ENCODE results near the gene TLR10.

TLR10 gene

GRCh38 chr4:38802561-38803355 is 20.0 kb upstream of the TLR10 start:
- peak overlapping the region; percentile 22; the same call in 1 of the 2 replicates for H3K4me3 ChIP-seq

GRCh38 chr4:38800961-38801450 is 18.2 kb upstream of the TLR10 start:
- no peak overlapping the region for H3K27ac ChIP-seq
- no peak for TF ChIP-seq Cebpa-rat (IDR thresholded peaks at IDR 0.05)
- H3K9me3 ChIP-seq, result peaks cover 74% of the 10 kb centered on the region
- peaks cover 28% of the 10 kb centered on the region for H3K4me1 ChIP-seq
- no peak overlapping the region for H3K4me2 ChIP-seq
- H4K20me1 ChIP-seq, result no peaks in the 10 kb centered on the region
- H3K9ac ChIP-seq, result no peak overlapping the region
- no peak overlapping the region for H3K4me3 ChIP-seq
- peaks cover 73% of the 10 kb centered on the region for H3K36me3 ChIP-seq
- no peaks in the 10 kb centered on the region for H3K27me3 ChIP-seq

More at GRCh38 chr4:38802561-38803355, 20.0 kb upstream of the TLR10 start:
- no peaks in the 10 kb centered on the region for H4K20me1 ChIP-seq
- H3K4me2 ChIP-seq, result no peak overlapping the region; the same call in 1 of the 2 replicates
- H3K27me3 ChIP-seq, result no peaks in the 10 kb centered on the region
- no peak overlapping the region for H3K9ac ChIP-seq
- peaks cover 32% of the 10 kb centered on the region for H3K4me1 ChIP-seq
- peaks cover 61% of the 10 kb centered on the region for H3K9me3 ChIP-seq
- H3K27ac ChIP-seq, result no peak overlapping the region
- TF ChIP-seq Cebpa-rat (IDR thresholded peaks at IDR 0.05), result no peak
- H3K36me3 ChIP-seq, result peaks cover 55% of the 10 kb centered on the region

DNA sequence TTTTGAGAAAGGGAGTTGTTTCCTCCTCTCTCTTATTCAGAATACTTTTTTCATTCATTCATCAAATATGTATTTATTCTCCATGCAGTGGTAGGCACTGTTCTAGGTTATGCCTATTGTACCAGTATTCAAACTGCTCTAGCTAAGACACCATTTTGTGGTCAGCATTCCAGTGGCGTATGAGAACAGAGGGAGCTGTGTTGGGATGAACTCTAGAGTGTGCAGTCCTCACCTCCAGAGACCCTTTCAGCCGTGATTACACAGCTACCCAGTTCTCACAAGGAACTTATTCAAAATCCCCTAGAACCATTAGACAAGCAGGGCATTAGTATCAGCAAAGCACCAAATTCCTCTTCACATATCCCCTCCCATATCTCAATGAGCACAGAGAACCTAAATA is 17.6 kb upstream of the TLR10 start:
- Histone ChIP-seq H3K9me3 (peaks cover 80% of the 10 kb centered on the region), H3K4me1 (peaks cover 21% of the 10 kb centered on the region), H4K20me1 (no peaks in the 10 kb centered on the region), H3K36me3 (peaks cover 79% of the 10 kb centered on the region), H3K27me3 (no peaks in the 10 kb centered on the region), H3K9ac (no peak overlapping the region), H3K4me3 (no peak overlapping the region), H3K27ac (no peak overlapping the region), H3K4me2 (no peak overlapping the region)
- no peak for TF ChIP-seq Cebpa-rat (IDR thresholded peaks at IDR 0.05)

GRCh38 chr4:38795087-38795486 is 12.3 kb upstream of the TLR10 start:
- H4K20me1 ChIP-seq, result no peaks in the 10 kb centered on the region
- no peaks in the 10 kb centered on the region for H3K27me3 ChIP-seq
- H3K4me2 ChIP-seq, result no peak overlapping the region
- TF ChIP-seq Cebpa-rat (IDR thresholded peaks at IDR 0.05), result no peak
- H3K36me3 ChIP-seq, result peaks cover 59% of the 10 kb centered on the region
- peaks cover 53% of the 10 kb centered on the region for H3K9me3 ChIP-seq
- no peak overlapping the region for H3K4me3 ChIP-seq
- H3K4me1 ChIP-seq, result peaks cover 17% of the 10 kb centered on the region
- no peak overlapping the region for H3K27ac ChIP-seq
- no peak overlapping the region for H3K9ac ChIP-seq

GRCh38 chr4:38794051-38794450 is 11.3 kb upstream of the TLR10 start:
- Histone ChIP-seq H3K27me3 (no peaks in the 10 kb centered on the region), H3K4me1 (peaks cover 17% of the 10 kb centered on the region), H3K36me3 (peaks cover 51% of the 10 kb centered on the region), H3K4me2 (no peak overlapping the region), H3K9me3 (peaks cover 53% of the 10 kb centered on the region), H3K27ac (no peak overlapping the region), H3K9ac (no peak overlapping the region), H4K20me1 (no peaks in the 10 kb centered on the region), H3K4me3 (no peak overlapping the region)
- TF ChIP-seq Cebpa-rat (IDR thresholded peaks at IDR 0.05), result no peak

DNA sequence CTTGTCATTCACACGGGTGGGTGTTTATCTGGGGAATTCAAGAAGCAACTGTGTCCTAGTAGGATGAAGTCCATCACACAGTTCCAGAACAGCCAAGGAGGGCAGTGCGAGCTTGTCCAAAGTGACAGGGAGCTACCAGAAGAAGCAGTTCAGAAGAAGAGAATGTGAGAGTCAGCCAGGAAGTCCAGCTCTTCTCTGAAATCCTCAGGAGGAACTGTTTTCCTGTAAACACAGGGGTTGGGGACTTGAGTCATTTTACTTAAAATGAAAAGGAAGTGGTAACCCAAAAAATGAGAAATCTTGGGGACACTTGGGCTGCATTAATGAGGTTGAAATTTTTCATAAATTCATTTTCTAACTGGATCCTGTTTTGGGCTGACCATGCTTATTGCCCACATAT is 8.2 kb upstream of the TLR10 start:
- H3K27me3 ChIP-seq, result no peaks in the 10 kb centered on the region
- peak overlapping the region; percentile 44; the same call in 1 of the 2 replicates for H3K9ac ChIP-seq
- H3K4me1 ChIP-seq, result peaks cover 25% of the 10 kb centered on the region
- peaks cover 21% of the 10 kb centered on the region for H3K36me3 ChIP-seq
- no peak for TF ChIP-seq Cebpa-rat (IDR thresholded peaks at IDR 0.05)
- peak overlapping the region; percentile 68 for H3K27ac ChIP-seq
- H3K9me3 ChIP-seq, result peaks cover 25% of the 10 kb centered on the region
- no peak overlapping the region for H3K4me3 ChIP-seq
- peak overlapping the region; percentile 68 for H3K4me2 ChIP-seq
- no peaks in the 10 kb centered on the region for H4K20me1 ChIP-seq

GRCh38 chr4:38788317-38788716 is 5.5 kb upstream of the TLR10 start:
- H3K9me3 ChIP-seq, result peaks cover 12% of the 10 kb centered on the region
- no peak overlapping the region for H3K27ac ChIP-seq
- H3K4me3 ChIP-seq, result no peak overlapping the region
- H3K4me1 ChIP-seq, result peaks cover 41% of the 10 kb centered on the region
- H3K36me3 ChIP-seq, result 0 out of 2 replicates have a peak, but pooled peaks cover 3% of the 10 kb centered on the region
- H3K9ac ChIP-seq, result no peak overlapping the region
- TF ChIP-seq Cebpa-rat (IDR thresholded peaks at IDR 0.05), result no peak
- H4K20me1 ChIP-seq, result no peaks in the 10 kb centered on the region
- H3K4me2 ChIP-seq, result no peak overlapping the region
- no peaks in the 10 kb centered on the region for H3K27me3 ChIP-seq

DNA sequence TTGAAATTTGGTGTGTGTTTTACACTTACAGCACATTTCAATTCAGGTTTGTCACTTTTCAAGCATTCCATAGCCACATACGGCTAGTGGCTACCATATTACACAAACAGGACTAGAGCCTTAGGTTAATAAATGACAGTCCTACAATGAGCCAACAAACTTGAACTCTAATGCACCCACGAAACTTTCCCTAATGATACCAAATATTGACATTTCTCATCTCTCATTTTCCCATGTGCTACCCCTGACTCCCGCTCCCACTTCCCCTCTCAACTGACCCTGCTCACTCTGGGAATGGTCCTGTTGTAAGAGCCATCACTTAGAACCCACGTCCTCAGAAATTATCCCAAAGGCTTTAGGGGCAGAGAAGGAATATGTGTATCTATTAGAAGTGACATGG is 4.9 kb upstream of the TLR10 start:
- H3K4me3 ChIP-seq, result no peak overlapping the region
- H3K27me3 ChIP-seq, result no peaks in the 10 kb centered on the region
- no peak overlapping the region for H3K9ac ChIP-seq
- H3K36me3 ChIP-seq, result 0 out of 2 replicates have a peak, but pooled peaks cover 3% of the 10 kb centered on the region
- peaks cover 47% of the 10 kb centered on the region for H3K4me1 ChIP-seq
- no peak overlapping the region for H3K27ac ChIP-seq
- no peak overlapping the region for H3K4me2 ChIP-seq
- no peaks in the 10 kb centered on the region for H4K20me1 ChIP-seq
- TF ChIP-seq Cebpa-rat (IDR thresholded peaks at IDR 0.05), result no peak
- peaks cover 12% of the 10 kb centered on the region for H3K9me3 ChIP-seq

DNA sequence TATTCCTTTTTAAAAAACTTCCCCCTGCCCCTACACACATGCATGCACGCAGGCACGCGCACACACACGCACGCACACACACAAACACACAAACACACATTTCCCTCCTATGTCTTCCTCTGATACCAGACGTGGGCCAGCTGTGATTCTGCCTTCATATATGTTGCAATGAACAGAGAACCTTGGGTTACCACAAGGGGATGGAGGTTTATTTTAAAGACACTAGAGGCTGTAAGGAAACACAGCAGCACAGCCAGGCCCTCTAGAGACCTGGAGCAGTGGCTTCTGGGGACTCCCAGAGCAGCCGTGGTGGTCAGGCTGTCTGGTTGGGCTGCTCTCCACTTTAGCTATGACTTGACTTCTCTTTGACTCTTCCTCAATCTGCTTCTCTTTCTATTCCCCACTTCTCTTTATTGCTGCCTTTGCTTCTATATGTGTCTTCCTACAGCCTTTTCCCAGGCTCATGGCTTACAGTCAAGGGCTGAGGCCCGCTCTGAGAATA is 3.2 kb upstream of the TLR10 start:
- H3K27ac ChIP-seq, result peak overlapping the region; percentile 56
- 0 out of 2 replicates have a peak, but pooled peaks cover 3% of the 10 kb centered on the region for H3K36me3 ChIP-seq
- peak overlapping the region; percentile 72 for H3K4me2 ChIP-seq
- TF ChIP-seq Cebpa-rat (IDR thresholded peaks at IDR 0.05), result peak; percentile 85
- no peak overlapping the region for H3K4me3 ChIP-seq
- H4K20me1 ChIP-seq, result no peaks in the 10 kb centered on the region
- peaks cover 55% of the 10 kb centered on the region for H3K4me1 ChIP-seq
- peaks cover 12% of the 10 kb centered on the region for H3K9me3 ChIP-seq
- H3K9ac ChIP-seq, result no peak overlapping the region; the same call in 1 of the 2 replicates
- H3K27me3 ChIP-seq, result no peaks in the 10 kb centered on the region

Measured in BLaER1 (cell line).